ENCODE results near the gene ITPR2.

DNA sequence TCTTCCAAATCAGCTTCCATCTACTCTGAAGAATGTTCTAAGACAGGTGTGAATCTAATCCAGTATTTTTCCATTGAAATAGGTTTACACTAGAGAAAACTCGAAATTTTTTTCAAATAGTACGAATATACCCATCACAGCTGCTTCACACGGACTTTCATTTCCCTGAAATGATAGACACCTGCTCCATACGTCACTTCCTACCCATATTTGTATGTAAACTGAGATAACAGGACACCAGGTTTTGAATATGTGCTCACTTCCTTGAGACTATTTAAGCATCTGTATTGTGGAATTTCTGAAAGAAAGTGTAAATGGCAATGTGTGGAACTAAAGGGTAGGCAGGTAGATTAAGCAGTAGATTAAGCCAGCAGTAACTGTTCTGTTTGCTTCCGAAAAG lies 13.4 kb upstream of the ITPR2 start:
- TF ChIP-seq, protein P1, sequence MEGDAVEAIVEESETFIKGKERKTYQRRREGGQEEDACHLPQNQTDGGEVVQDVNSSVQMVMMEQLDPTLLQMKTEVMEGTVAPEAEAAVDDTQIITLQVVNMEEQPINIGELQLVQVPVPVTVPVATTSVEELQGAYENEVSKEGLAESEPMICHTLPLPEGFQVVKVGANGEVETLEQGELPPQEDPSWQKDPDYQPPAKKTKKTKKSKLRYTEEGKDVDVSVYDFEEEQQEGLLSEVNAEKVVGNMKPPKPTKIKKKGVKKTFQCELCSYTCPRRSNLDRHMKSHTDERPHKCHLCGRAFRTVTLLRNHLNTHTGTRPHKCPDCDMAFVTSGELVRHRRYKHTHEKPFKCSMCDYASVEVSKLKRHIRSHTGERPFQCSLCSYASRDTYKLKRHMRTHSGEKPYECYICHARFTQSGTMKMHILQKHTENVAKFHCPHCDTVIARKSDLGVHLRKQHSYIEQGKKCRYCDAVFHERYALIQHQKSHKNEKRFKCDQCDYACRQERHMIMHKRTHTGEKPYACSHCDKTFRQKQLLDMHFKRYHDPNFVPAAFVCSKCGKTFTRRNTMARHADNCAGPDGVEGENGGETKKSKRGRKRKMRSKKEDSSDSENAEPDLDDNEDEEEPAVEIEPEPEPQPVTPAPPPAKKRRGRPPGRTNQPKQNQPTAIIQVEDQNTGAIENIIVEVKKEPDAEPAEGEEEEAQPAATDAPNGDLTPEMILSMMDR (IDR thresholded peaks at IDR 0.05; ENCODE audit: low read length): no peak
- no peak for TF ChIP-seq EZH2 (IDR thresholded peaks at IDR 0.05; ENCODE audit: borderline replicate concordance, low read length)

Measured in OCI-LY1 (cell line).